Transverse colon (tissue), 4 donors: ENCODE data around the gene STMN3. TPM values are rescaled to one million over a fixed set of nuclear protein-coding genes. Genes with fewer than 3 reads are reported as not detected.

Experiments
- DNase-seq: peaks from one replicate; pipeline ENCODE4 v3.0.0-alpha.2; 2019
- H3K27ac ChIP-seq, 4 donors: fragments of 200-600 bp; sonication (generic); 2 replicates each; pipeline ENCODE4 v1.5.1; 2016 to 2018; ENCODE audit warnings: inconsistent platforms in 4 of 4
- H3K27me3 ChIP-seq: fragments of 200-600 bp; sonication (generic); 2 replicates; pipeline ENCODE4 v1.5.1; 2017; ENCODE audit warnings: inconsistent platforms
- H3K36me3 ChIP-seq, 4 donors: fragments of 200-600 bp; sonication (generic); 2 replicates each; pipeline ENCODE4 v1.5.1; 2017 to 2019; ENCODE audit warnings: inconsistent platforms in 4 of 4
- H3K4me1 ChIP-seq, 4 donors: fragments of 200-600 bp; sonication (generic); 2 replicates each; pipeline ENCODE4 v1.5.1; 2017 to 2020; ENCODE audit warnings: inconsistent platforms in 4 of 4
- H3K4me3 ChIP-seq, 4 donors: fragments of 200-600 bp; sonication (generic); 1 replicate in 1 of 4; 2 replicates in 3 of 4; pipeline versions ENCODE4 v1.5.1 to v1.6.1; 2017 to 2019; ENCODE audit warnings: inconsistent platforms in 4 of 4
- H3K9me3 ChIP-seq, 2 donors: fragments of 200-600 bp; sonication (generic); 2 replicates each; pipeline ENCODE4 v1.5.1; 2017 to 2019; ENCODE audit warnings: inconsistent platforms in 2 of 2
- EP300 ChIP-seq: sonication (generic); formaldehyde crosslinking; IDR thresholded peaks from one replicate; pipeline ENCODE4 v1.6.1; 2017; ENCODE audit warnings: antibody characterized with exemption, low read depth
- POLR2A ChIP-seq: fragments of 450-650 bp; IDR thresholded peaks from one replicate; pipeline ENCODE4 v1.6.1; 2016; ENCODE audit warnings: antibody characterized with exemption, mild to moderate bottlenecking, moderate library complexity
- POLR2AphosphoS5 ChIP-seq, 3 donors: sonication (generic); formaldehyde crosslinking; IDR thresholded peaks; one replicate each; pipeline ENCODE4 v1.6.1; 2016; ENCODE audit warnings: antibody characterized with exemption in 3 of 3
- WGBS, 2 donors: methylation state at CpG; one replicate each; pipeline ENCODE4 v1.1.5; 2018; ENCODE audit warnings: low coverage in 1 of 2; 5-methylcytosine and 5-hydroxymethylcytosine counted together
- in situ Hi-C, 4 donors: fragments of 200-750 bp; cut with MboI; loops; one replicate each; pipeline versions ENCODE4 v1.15.0 to v1.15.1; 2017; ENCODE audit warnings: low sequenced_read_pairs in 3 of 4, low pct_ligation_motif_present in 1 of 4, low pct_unique_long_range_greater_than_20kb in 1 of 4
- intact Hi-C: fragments of 100-400 bp; cut with DNase I; formaldehyde crosslinking; loops from one replicate; pipeline ENCODE4 v1.15.1; 2023; ENCODE audit warnings: low total_unique reads
- total RNA-seq, 4 donors: library from RNA; depleted of rRNA; stranded (reverse); fragments of >200 nt; gene quantifications; one replicate each; pipeline ENCODE4 v1.1.0, GENCODE V29; 2016
- TF ChIP-seq, protein P1 (sequence below), 5 experiments: fragments of 200-600 bp in 3 of 5; fragments of 450-650 bp in 2 of 5; sonication (generic) in 3 of 5; IDR thresholded peaks; 1 replicate in 2 of 5; 2 replicates in 3 of 5; pipeline ENCODE4 v1.5.1; 2016 to 2017; ENCODE audit warnings: antibody characterized with exemption in 5 of 5, inconsistent platforms in 3 of 5, mild to moderate bottlenecking in 2 of 5, moderate library complexity in 1 of 5

Gene STMN3
- total RNA-seq, 4 donors from 2014 or later, result 0.75 to 7.1 (median 4.4) TPM

DNA sequence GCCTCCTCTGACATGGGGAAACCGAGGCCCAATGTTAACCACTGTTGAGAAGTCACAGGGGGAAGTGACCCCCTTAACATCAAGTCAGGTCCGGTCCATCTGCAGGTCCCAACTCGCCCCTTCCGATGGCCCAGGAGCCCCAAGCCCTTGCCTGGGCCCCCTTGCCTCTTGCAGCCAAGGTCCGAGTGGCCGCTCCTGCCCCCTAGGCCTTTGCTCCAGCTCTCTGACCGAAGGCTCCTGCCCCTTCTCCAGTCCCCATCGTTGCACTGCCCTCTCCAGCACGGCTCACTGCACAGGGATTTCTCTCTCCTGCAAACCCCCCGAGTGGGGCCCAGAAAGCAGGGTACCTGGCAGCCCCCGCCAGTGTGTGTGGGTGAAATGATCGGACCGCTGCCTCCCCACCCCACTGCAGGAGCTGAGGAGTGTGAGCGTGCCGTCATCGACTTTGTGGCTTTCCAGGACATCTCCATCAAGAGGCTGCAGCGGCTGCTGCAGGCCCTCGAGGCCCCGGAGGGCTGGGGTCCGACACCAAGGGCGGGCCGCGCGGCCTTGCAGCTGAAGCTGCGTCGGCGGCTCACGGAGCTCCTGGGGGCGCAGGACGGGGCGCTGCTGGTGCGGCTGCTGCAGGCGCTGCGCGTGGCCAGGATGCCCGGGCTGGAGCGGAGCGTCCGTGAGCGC, 44.8 kb upstream of the STMN3 start:
- no peaks in the 10 kb centered on the region for H3K36me3 ChIP-seq
- H3K27ac ChIP-seq, result peak overlapping the region in 3 of 4 donors; percentile 19 to 41 (median 22)
- H3K9me3 ChIP-seq, result no peaks in the 10 kb centered on the region
- peaks cover 19 to 35% (median 30%) of the 10 kb centered on the region in 4 donors for H3K4me1 ChIP-seq
- no peaks in the 10 kb centered on the region for H3K27me3 ChIP-seq
- in situ Hi-C loops, result no loop called here
- DNase-seq, result peak; percentile 7
- intact Hi-C loops, result no loop called here
- TF ChIP-seq EP300 (no peak), POLR2AphosphoS5 (IDR thresholded peaks at IDR 0.05) (no peak)
- TF ChIP-seq, protein P1, sequence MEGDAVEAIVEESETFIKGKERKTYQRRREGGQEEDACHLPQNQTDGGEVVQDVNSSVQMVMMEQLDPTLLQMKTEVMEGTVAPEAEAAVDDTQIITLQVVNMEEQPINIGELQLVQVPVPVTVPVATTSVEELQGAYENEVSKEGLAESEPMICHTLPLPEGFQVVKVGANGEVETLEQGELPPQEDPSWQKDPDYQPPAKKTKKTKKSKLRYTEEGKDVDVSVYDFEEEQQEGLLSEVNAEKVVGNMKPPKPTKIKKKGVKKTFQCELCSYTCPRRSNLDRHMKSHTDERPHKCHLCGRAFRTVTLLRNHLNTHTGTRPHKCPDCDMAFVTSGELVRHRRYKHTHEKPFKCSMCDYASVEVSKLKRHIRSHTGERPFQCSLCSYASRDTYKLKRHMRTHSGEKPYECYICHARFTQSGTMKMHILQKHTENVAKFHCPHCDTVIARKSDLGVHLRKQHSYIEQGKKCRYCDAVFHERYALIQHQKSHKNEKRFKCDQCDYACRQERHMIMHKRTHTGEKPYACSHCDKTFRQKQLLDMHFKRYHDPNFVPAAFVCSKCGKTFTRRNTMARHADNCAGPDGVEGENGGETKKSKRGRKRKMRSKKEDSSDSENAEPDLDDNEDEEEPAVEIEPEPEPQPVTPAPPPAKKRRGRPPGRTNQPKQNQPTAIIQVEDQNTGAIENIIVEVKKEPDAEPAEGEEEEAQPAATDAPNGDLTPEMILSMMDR (IDR thresholded peaks at IDR 0.05), result no peak
- WGBS, 2 donors, result 84% methylated on average over 40 of the region's 40 CpGs; no CpG with 5 or more reads in 1 of the 2 donors
- H3K4me3 ChIP-seq, result no peak overlapping the region

DNA sequence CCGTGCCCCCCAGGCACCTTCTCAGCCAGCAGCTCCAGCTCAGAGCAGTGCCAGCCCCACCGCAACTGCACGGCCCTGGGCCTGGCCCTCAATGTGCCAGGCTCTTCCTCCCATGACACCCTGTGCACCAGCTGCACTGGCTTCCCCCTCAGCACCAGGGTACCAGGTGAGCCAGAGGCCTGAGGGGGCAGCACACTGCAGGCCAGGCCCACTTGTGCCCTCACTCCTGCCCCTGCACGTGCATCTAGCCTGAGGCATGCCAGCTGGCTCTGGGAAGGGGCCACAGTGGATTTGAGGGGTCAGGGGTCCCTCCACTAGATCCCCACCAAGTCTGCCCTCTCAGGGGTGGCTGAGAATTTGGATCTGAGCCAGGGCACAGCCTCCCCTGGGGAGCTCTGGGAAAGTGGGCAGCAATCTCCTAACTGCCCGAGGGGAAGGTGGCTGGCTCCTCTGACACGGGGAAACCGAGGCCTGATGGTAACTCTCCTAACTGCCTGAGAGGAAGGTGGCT, 44.2 kb upstream of the STMN3 start:
- in situ Hi-C loops, result no loop called here

DNA sequence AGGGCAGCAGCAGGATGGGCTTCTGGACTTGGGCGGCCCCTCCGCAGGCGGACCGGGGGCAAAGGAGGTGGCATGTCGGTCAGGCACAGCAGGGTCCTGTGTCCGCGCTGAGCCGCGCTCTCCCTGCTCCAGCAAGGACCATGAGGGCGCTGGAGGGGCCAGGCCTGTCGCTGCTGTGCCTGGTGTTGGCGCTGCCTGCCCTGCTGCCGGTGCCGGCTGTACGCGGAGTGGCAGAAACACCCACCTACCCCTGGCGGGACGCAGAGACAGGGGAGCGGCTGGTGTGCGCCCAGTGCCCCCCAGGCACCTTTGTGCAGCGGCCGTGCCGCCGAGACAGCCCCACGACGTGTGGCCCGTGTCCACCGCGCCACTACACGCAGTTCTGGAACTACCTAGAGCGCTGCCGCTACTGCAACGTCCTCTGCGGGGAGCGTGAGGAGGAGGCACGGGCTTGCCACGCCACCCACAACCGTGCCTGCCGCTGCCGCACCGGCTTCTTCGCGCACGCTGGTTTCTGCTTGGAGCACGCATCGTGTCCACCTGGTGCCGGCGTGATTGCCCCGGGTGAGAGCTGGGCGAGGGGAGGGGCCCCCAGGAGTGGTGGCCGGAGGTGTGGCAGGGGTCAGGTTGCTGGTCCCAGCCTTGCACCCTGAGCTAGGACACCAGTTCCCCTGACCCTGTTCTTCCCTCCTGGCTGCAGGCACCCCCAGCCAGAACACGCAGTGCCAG, 43.6 kb upstream of the STMN3 start, which contains the start of gene TNFRSF6B:
TSS of gene TNFRSF6B (plus strand) at position 25 of the 729 bp plus-strand sequence. CDS start at position 141, 116 bp downstream.
- Histone ChIP-seq H3K27me3 (no peaks in the 10 kb centered on the region), H3K9me3 (no peaks in the 10 kb centered on the region), H3K4me3 (peak within 1 kb of the TSS in 2 of 4 donors; percentile 7 to 19), H3K36me3 (no peaks in the 10 kb centered on the region), H3K4me1 (peaks cover 25 to 45% (median 39%) of the 10 kb centered on the region in 4 donors), H3K27ac (peak within 1 kb of the TSS in 1 of 4 donors; percentile 2)
- intact Hi-C loops, result no loop called here
- peak; percentile 11 for DNase-seq
- 22% methylated on average over 40 of the region's 52 CpGs; no CpG with 5 or more reads in 1 of the 2 donors for WGBS, 2 donors
- in situ Hi-C loops, result no loop called here
- TF ChIP-seq POLR2A (peak; percentile 41), POLR2AphosphoS5 (IDR thresholded peaks at IDR 0.05) (peak in 2 of 3 donors; percentile 41 to 56), EP300 (no peak)

More for the DNA sequence above, 44.2 kb upstream of the STMN3 start:
- intact Hi-C loops, result no loop called here
- Histone ChIP-seq H3K27me3 (no peaks in the 10 kb centered on the region), H3K27ac (no peak overlapping the region), H3K4me1 (peaks cover 19 to 39% (median 34%) of the 10 kb centered on the region in 4 donors), H3K9me3 (no peaks in the 10 kb centered on the region), H3K36me3 (no peaks in the 10 kb centered on the region), H3K4me3 (peak overlapping the region in 2 of 4 donors; percentile 7 to 19)
- TF ChIP-seq POLR2AphosphoS5 (IDR thresholded peaks at IDR 0.05) (no peak), EP300 (no peak), POLR2A (no peak)
- TF ChIP-seq, protein P1 (IDR thresholded peaks at IDR 0.05), result no peak
- WGBS, 2 donors, result 52% methylated on average over 4 of the region's 7 CpGs; no CpG with 5 or more reads in 1 of the 2 donors
- DNase-seq, result peak; percentile 8

DNA sequence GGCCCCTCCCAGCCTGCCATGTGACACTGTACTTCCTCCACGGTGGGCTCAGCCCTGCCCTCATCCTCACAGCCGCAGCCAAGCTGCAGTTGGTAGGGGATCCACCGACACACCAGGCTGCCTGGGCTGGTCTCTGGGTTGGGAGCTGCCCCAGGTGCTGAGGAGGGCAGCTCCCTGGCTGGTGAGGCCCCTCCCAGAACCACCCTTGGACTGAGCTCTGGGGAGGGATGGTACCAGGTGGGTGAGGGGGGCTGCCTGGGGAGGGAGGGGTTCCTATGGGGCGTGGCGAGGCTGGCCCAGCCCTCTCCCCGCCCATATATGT, 43.0 kb upstream of the STMN3 start:
- TF ChIP-seq EP300, result no peak
- TF ChIP-seq POLR2A, result no peak
- TF ChIP-seq, protein P1 (IDR thresholded peaks at IDR 0.05), result no peak
- TF ChIP-seq POLR2AphosphoS5 (IDR thresholded peaks at IDR 0.05), result no peak
- H3K27ac ChIP-seq, result peak overlapping the region in 1 of 4 donors; percentile 2
- peak overlapping the region in 1 of 4 donors; percentile 7 for H3K4me3 ChIP-seq
- H3K4me1 ChIP-seq, result peaks cover 27 to 50% (median 43%) of the 10 kb centered on the region in 4 donors
- DNase-seq, result peak; percentile 60
- H3K9me3 ChIP-seq, result no peaks in the 10 kb centered on the region
- in situ Hi-C loops, result no loop called here
- no peaks in the 10 kb centered on the region for H3K27me3 ChIP-seq
- no peaks in the 10 kb centered on the region for H3K36me3 ChIP-seq
- 60% methylated on average over 1 of the region's 6 CpGs; no CpG with 5 or more reads in 1 of the 2 donors for WGBS, 2 donors
- intact Hi-C loops, result no loop called here
